SK-N-SH (cell line): ENCODE data around the gene EDEM2.

ENCODE experiments used
- CTCF ChIP-seq: fragments of 200-600 bp; sonication (generic); IDR thresholded peaks from 2 replicates; pipeline ENCODE4 v1.6.1; 2017; ENCODE audit warnings: antibody characterized with exemption, mild to moderate bottlenecking, moderate library complexity
- EZH2phosphoT487 ChIP-seq: fragments of 200-600 bp; sonication (generic); IDR thresholded peaks from 2 replicates; pipeline ENCODE4 v1.6.1; 2017; ENCODE audit warnings: low read depth, mixed run types, mild to moderate bottlenecking, antibody characterized with exemption, moderate library complexity, borderline replicate concordance
- GABPA ChIP-seq: IDR thresholded peaks from 2 replicates; pipeline ENCODE4 v1.4.0; 2012; ENCODE audit warnings: low read depth, mild to moderate bottlenecking
- MXI1 ChIP-seq: IDR thresholded peaks from 2 replicates; pipeline ENCODE4 v1.6.1; 2012; ENCODE audit warnings: mild to moderate bottlenecking, low read depth, low read length, improper control_type of control experiment
- RAD21 ChIP-seq: IDR thresholded peaks from 2 replicates; pipeline ENCODE4 v1.6.1; 2012; ENCODE audit warnings: mild to moderate bottlenecking, low read length
- REST ChIP-seq: IDR thresholded peaks from 2 replicates; pipeline ENCODE4 v1.6.1; 2012; ENCODE audit warnings: mild to moderate bottlenecking, low read depth, low read length, moderate library complexity
- TCF12 ChIP-seq: IDR thresholded peaks from 2 replicates; pipeline ENCODE4 v1.4.0; 2012
- USF1 ChIP-seq: IDR thresholded peaks from 2 replicates; pipeline ENCODE4 v1.4.0; 2012; ENCODE audit warnings: low read depth, borderline replicate concordance

GRCh38 chr20:35120012-35120701, 27.0 kb downstream of the EDEM2 start:
- no peak for TF ChIP-seq TCF12
- TF ChIP-seq REST = no peak
- TF ChIP-seq CTCF = no peak
- no peak for TF ChIP-seq RAD21
- no peak for TF ChIP-seq EZH2phosphoT487
- no peak for TF ChIP-seq USF1
- no peak for TF ChIP-seq MXI1
- no peak for TF ChIP-seq GABPA
